Measurements from ENCODE around the gene SPTY2D1.

Gene SPTY2D1

DNA sequence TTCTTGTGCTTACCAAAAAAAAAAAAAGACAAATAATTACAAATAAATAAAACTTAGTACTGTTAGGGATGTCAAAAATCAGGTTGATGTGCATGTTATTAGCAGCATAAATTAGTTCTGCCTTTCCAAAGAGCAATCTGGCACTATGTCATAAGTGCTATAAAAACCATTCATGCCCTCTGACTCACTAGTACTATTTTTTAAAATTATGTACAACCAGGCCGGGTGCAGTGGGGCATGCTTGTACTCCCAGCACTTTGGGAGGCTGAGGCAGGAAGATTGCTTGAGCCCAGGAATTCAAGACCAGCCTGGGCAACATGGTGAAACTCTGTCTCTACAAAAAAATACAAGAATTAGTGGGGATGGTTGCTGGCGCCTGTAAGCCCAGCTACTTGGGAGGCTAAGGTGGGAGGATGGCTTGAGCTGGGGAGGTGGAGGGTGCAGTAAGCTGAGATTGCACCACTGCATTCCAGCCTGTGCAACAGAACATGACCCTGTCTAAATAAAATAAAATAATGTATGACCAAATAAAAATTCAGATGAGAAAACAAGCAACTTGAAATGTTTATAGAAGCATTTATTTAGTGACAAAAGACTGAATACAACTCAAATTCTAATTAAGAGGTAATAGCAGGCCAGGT lies 70.9 kb downstream of the SPTY2D1 start:
- no peaks in the 10 kb centered on the region for H3K27me3 ChIP-seq (ENCODE audit: insufficient read depth, low read length)
- no peak overlapping the region for H3K23ac ChIP-seq (ENCODE audit: low read length)
- H3K14ac ChIP-seq (ENCODE audit: low read length), result no peak overlapping the region
- H3K4me3 ChIP-seq (ENCODE audit: low read depth, low read length), result no peak overlapping the region
- H4K12ac ChIP-seq (ENCODE audit: low read depth, low read length), result no peak overlapping the region
- no peak overlapping the region for H3K4me2 ChIP-seq (ENCODE audit: low read length)
- no peak overlapping the region for H2BK12ac ChIP-seq (ENCODE audit: low read length)
- H3K79me2 ChIP-seq (ENCODE audit: control insufficient read depth, insufficient read depth, low read length, poor library complexity), result no peaks in the 10 kb centered on the region
- H3K36me3 ChIP-seq (ENCODE audit: control insufficient read depth in 1 of 2, insufficient read depth in 2 of 2, low read length in 2 of 2), result peaks cover 16 to 28% of the 10 kb centered on the region in 2 experiments
- no peak overlapping the region for H4K8ac ChIP-seq (ENCODE audit: low read depth, low read length)
- no peak overlapping the region for H3K9ac ChIP-seq (ENCODE audit: low read length)
- H3K9me3 ChIP-seq (ENCODE audit: insufficient read depth, low read depth, low read length), result no peaks in the 10 kb centered on the region
- H2BK120ac ChIP-seq (ENCODE audit: insufficient read depth, low read length, poor library complexity), result no peak overlapping the region
- no peak overlapping the region for H3K4ac ChIP-seq (ENCODE audit: low read depth, low read length)
- WGBS (ENCODE audit: extremely low coverage, insufficient coverage, insufficient read length), result no CpG with 5 or more reads among the region's 2 CpGs
- no peak overlapping the region for H2AK5ac ChIP-seq (ENCODE audit: low read length)
- H3K4me1 ChIP-seq (ENCODE audit: control insufficient read depth in 1 of 2, insufficient read depth in 2 of 2, low read length in 2 of 2), result no peaks in the 10 kb centered on the region
- no peak overlapping the region for H2AFZ ChIP-seq (ENCODE audit: insufficient read depth, low read length, poor library complexity)
- H3K27ac ChIP-seq (ENCODE audit: low read depth, low read length), result no peak overlapping the region
- no peak for DNase-seq
- H2BK5ac ChIP-seq (ENCODE audit: low read depth, low read length, poor library complexity), result no peak overlapping the region
- no peak overlapping the region for H4K91ac ChIP-seq (ENCODE audit: low read depth, low read length)
- H3K18ac ChIP-seq (ENCODE audit: low read length), result no peak overlapping the region
- H3K79me1 ChIP-seq (ENCODE audit: low read length), result no peaks in the 10 kb centered on the region

All from trophoblast cell (in vitro differentiated cells and primary cell).